Measurements from ENCODE around the gene LIG4. TPM values are rescaled to one million over a fixed set of nuclear protein-coding genes. Genes with fewer than 3 reads are reported as not detected.

Gene LIG4
- total RNA-seq = 1 to 10 TPM; 7.2 to 9.8 TPM

DNA sequence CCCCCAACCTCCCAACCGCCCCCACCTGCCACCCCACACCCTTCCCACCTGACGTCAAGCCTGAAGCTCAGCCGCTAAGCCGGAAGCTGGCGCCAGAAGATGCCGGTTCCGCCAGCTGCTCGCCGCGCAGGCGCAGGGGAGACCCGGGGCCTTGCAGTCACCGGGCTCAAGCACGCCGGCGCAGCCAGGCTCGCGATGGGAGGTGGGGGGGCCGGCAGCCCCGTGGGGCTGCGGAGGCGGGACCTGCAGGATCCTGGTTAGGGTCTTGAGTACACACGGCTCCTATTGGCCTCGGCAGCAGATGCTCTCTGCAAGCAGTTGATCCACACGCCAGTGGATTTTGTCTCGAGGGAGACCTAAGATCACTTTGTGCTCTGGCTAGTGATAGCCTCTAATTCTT lies at the start of gene LIG4:
Gene LIG4, minus strand, starts transcription at position 101 of the 400 bp plus-strand sequence. CDS start 4,268 bp downstream, outside the sequence.
- peaks cover 8% of the 10 kb centered on the region for H3K4me1 ChIP-seq
- H3K27ac ChIP-seq = peak within 1 kb of the TSS; percentile 1
- no peaks in the 10 kb centered on the region for H3K27me3 ChIP-seq
- H3K36me3 ChIP-seq = no peaks in the 10 kb centered on the region
- peak within 1 kb of the TSS; percentile 44 to 64 for H3K9ac ChIP-seq (ENCODE audit: low read depth in 2 of 2, low read length in 2 of 2)
- no peaks in the 10 kb centered on the region for H3K9me3 ChIP-seq
- intact Hi-C loops (cut with DNase I) = no loop called here
- TF ChIP-seq, protein P1, sequence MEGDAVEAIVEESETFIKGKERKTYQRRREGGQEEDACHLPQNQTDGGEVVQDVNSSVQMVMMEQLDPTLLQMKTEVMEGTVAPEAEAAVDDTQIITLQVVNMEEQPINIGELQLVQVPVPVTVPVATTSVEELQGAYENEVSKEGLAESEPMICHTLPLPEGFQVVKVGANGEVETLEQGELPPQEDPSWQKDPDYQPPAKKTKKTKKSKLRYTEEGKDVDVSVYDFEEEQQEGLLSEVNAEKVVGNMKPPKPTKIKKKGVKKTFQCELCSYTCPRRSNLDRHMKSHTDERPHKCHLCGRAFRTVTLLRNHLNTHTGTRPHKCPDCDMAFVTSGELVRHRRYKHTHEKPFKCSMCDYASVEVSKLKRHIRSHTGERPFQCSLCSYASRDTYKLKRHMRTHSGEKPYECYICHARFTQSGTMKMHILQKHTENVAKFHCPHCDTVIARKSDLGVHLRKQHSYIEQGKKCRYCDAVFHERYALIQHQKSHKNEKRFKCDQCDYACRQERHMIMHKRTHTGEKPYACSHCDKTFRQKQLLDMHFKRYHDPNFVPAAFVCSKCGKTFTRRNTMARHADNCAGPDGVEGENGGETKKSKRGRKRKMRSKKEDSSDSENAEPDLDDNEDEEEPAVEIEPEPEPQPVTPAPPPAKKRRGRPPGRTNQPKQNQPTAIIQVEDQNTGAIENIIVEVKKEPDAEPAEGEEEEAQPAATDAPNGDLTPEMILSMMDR (IDR thresholded peaks at IDR 0.05) = no peak
- H3K4me3 ChIP-seq = peak within 1 kb of the TSS; percentile 29
- peak; percentile 89 for DNase-seq

DNA sequence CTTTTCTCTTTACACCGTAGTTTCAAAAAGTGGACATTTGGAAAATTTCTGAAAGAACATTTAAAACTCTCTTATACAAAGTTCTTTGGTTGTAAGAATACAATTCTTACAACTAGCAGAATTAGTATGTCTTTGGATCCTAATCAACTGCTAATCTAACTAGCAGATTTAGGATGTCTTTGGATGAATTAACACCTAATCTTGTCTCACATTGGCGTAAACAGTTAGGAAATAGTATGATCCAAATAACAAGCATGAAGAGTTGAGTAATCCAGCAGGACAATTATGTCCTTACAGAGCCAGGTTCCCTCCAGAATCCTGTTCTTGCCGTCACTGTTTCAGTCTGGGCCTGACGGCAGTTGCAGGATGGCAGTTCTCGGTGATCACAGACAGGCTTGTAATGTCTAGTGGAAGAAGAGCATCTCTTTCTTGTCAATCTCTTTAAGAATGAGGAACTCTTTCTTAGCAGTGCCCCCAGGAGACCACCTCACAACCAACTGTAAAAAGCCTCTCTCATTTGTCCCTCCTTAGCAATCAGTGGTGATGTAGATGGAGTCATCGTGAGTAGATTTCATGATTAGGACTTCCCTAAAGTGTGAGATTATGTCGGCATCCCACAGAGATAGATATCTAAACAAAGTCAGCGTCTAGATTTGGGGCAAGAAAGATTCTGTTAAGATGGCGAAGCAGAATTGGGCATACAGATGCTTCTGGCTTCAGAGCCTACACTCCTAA lies 48.5 kb upstream of the LIG4 start:
- Histone ChIP-seq H3K36me3 (no peaks in the 10 kb centered on the region), H3K4me1 (no peaks in the 10 kb centered on the region), H3K9ac (ENCODE audit: low read depth in 2 of 2, low read length in 2 of 2) (no peak overlapping the region), H3K27ac (no peak overlapping the region), H3K9me3 (no peaks in the 10 kb centered on the region), H3K4me3 (no peak overlapping the region), H3K27me3 (no peaks in the 10 kb centered on the region)
- no peak for DNase-seq
- intact Hi-C loops (cut with DNase I) = no loop called here
- TF ChIP-seq, protein P1 (IDR thresholded peaks at IDR 0.05) = no peak

DNA sequence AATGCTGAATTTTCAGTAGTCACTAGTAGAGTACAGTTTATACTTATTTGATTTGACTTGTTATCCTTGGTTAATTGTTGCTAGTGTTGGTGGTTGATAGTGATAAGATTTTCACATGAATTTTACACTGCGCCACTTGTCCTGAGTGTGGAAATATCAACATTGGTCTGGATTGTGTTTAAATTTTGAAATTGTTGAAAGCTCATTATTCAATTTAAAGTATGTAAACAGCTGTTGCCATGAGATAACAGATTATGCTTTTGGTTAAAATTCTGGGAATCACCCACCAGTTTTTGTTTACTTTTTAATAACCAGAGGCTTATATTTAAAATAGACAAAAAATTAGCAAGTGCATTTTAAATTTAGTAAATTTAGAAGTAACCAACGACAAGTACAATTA lies 41.9 kb upstream of the LIG4 start:
- no peaks in the 10 kb centered on the region for H3K36me3 ChIP-seq
- H3K27me3 ChIP-seq = no peaks in the 10 kb centered on the region
- no peaks in the 10 kb centered on the region for H3K4me1 ChIP-seq
- no peak for DNase-seq
- TF ChIP-seq, protein P1 (IDR thresholded peaks at IDR 0.05) = no peak
- no peak overlapping the region for H3K9ac ChIP-seq (ENCODE audit: low read depth in 2 of 2, low read length in 2 of 2)
- no peak overlapping the region for H3K4me3 ChIP-seq
- intact Hi-C loops (cut with DNase I) = no loop called here
- H3K27ac ChIP-seq = no peak overlapping the region
- no peaks in the 10 kb centered on the region for H3K9me3 ChIP-seq

DNA sequence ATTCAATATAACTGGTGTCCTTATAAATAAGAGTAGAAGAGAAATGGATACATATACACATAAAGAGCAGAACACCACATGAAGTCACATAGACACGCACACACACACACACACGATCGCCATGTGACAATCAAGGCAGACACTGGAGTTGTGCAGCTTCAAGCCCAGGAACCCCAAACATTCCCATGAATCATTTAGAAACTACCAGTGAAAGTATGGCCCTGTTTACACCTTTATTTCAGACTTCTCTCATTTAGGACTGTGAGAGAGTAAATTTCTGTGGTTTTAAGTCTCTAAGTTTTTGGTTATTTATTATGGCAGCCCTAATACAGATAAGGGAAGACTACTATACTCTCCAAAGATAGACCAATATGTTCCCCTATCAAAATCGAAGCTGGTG lies 33.8 kb upstream of the LIG4 start:
- Histone ChIP-seq H3K4me3 (no peak overlapping the region), H3K4me1 (no peaks in the 10 kb centered on the region), H3K27ac (no peak overlapping the region), H3K9me3 (no peaks in the 10 kb centered on the region), H3K9ac (ENCODE audit: low read depth in 2 of 2, low read length in 2 of 2) (no peak overlapping the region), H3K27me3 (no peaks in the 10 kb centered on the region), H3K36me3 (no peaks in the 10 kb centered on the region)
- no peak for DNase-seq
- TF ChIP-seq, protein P1 (IDR thresholded peaks at IDR 0.05) = no peak
- intact Hi-C loops (cut with DNase I) = no loop called here

DNA sequence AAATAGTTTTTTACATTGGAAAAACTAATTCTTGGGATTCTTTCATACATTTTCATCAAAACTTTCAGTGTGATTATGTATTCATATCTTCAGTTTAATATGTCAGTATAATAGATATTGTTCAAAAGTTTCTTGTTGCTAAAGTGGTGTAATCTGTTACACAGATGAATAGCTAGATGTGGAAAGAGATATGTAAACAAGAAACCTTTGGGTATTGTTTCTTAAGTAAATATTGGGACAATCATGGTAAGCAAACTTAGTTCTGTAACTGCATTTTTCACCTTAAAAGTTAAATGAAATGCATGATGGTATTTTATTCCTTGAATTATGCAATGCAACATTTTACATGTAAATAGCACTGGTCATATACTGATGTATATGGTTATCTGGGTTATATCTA lies 15.0 kb upstream of the LIG4 start:
- Histone ChIP-seq H3K36me3 (no peaks in the 10 kb centered on the region), H3K4me3 (no peak overlapping the region), H3K4me1 (no peaks in the 10 kb centered on the region), H3K9ac (ENCODE audit: low read depth in 2 of 2, low read length in 2 of 2) (no peak overlapping the region), H3K27ac (no peak overlapping the region), H3K9me3 (no peaks in the 10 kb centered on the region), H3K27me3 (no peaks in the 10 kb centered on the region)
- TF ChIP-seq, protein P1 (IDR thresholded peaks at IDR 0.05) = no peak
- intact Hi-C loops (cut with DNase I) = no loop called here
- no peak for DNase-seq
